Stomach (tissue), 9 donors: ENCODE results near the gene RPL28. TPM values are rescaled to one million over a fixed set of nuclear protein-coding genes. Genes with fewer than 3 reads are reported as not detected.

Experiments used
- DNase-seq, 2 donors: peaks; one replicate each; pipeline versions ENCODE4 v3.0.0 to v3.0.0-alpha.2; 2013 to 2019
- H3K27ac ChIP-seq, 5 donors: fragments of 200-600 bp in 4 of 5; sonication (generic) in 4 of 5; one replicate each; pipeline ENCODE4 v1.5.1; 2013 to 2019; ENCODE audit warnings: mild to moderate bottlenecking in 1 of 5, moderate library complexity in 1 of 5
- H3K27me3 ChIP-seq, 3 donors: fragments of 200-600 bp; sonication (generic); one replicate each; pipeline ENCODE4 v1.5.1; 2017 to 2019; ENCODE audit warnings: mixed run types in 1 of 3
- H3K36me3 ChIP-seq, 4 donors: fragments of 200-600 bp; sonication (generic); 1 replicate in 3 of 4; 2 replicates in 1 of 4; pipeline ENCODE4 v1.5.1; 2016 to 2019
- H3K4me1 ChIP-seq, 4 donors: fragments of 200-600 bp; sonication (generic); one replicate each; pipeline ENCODE4 v1.5.1; 2016 to 2019
- H3K4me3 ChIP-seq, 4 donors: fragments of 200-600 bp; sonication (generic) in 3 of 4; one replicate each; pipeline ENCODE4 v1.5.1; 2016 to 2019; ENCODE audit warnings: mild to moderate bottlenecking in 1 of 4
- H3K9me3 ChIP-seq, 4 donors: fragments of 200-600 bp; sonication (generic); one replicate each; pipeline ENCODE4 v1.5.1; 2016 to 2019
- CTCF ChIP-seq, 7 experiments: fragments of 450-650 bp in 4 of 7; fragments of 200-600 bp in 3 of 7; sonication (generic) in 3 of 7; IDR thresholded peaks; one replicate each; pipeline ENCODE4 v1.5.1; 2016 to 2019; ENCODE audit warnings: antibody characterized with exemption in 7 of 7, control low read depth in 2 of 7, mild to moderate bottlenecking in 1 of 7
- EP300 ChIP-seq: sonication (generic); formaldehyde crosslinking; IDR thresholded peaks from one replicate; pipeline ENCODE4 v1.6.1; 2017; ENCODE audit warnings: antibody characterized with exemption
- POLR2A ChIP-seq, 4 donors: fragments of 450-650 bp; IDR thresholded peaks; one replicate each; pipeline ENCODE4 v1.6.1; 2016; ENCODE audit warnings: antibody characterized with exemption in 4 of 4, control low read depth in 2 of 4, mild to moderate bottlenecking in 1 of 4, moderate library complexity in 1 of 4
- POLR2AphosphoS5 ChIP-seq, 3 donors: sonication (generic); formaldehyde crosslinking; IDR thresholded peaks; one replicate each; pipeline ENCODE4 v1.6.1; 2016; ENCODE audit warnings: antibody characterized with exemption in 3 of 3
- WGBS, 5 donors: extraction: QIAGEN DNeasy Blood & Tissue Kit in 3 of 5; methylation state at CpG; one replicate each; pipeline versions ENCODE4 v1.1.5 to v1.1.7; 2013 to 2018; 5-methylcytosine and 5-hydroxymethylcytosine counted together
- intact Hi-C: fragments of 100-400 bp; cut with DNase I; formaldehyde crosslinking; loops from one replicate; pipeline ENCODE4 v1.15.1; 2023; ENCODE audit warnings: low total_unique reads
- polyA plus RNA-seq, 3 donors: library from polyadenylated mRNA; stranded (reverse); fragments of 200-250 nt; gene quantifications; one replicate each; pipeline ENCODE4 v1.2.3, GENCODE V29; 2013
- total RNA-seq, 5 donors: library from RNA; depleted of rRNA; stranded (reverse); fragments of >200 nt; gene quantifications; one replicate each; pipeline versions ENCODE4 v1.1.0 to v1.2.3, GENCODE V29; 2014 to 2016
- donor health status: healthy with polysubstance abuse.
- donor health status: Bipolar disorder and iron deficiency.
- donor health status: healthy.

RPL28 gene
- total and polyA plus RNA-seq, 8 donors, result 47.5 to 2,388 (median 624) TPM

GRCh38 chr19:55368106-55368505 lies 17.6 kb upstream of the RPL28 start:
- Histone ChIP-seq H3K4me3 (no peak overlapping the region), H3K9me3 (no peaks in the 10 kb centered on the region), H3K27me3 (peaks cover 18 to 84% (median 56%) of the 10 kb centered on the region in 3 donors), H3K4me1 (peaks cover 16 to 20% (median 20%) of the 10 kb centered on the region in 4 donors), H3K36me3 (no peaks in the 10 kb centered on the region), H3K27ac (no peak overlapping the region)
- WGBS, 5 donors, result 74 to 87% (median 84%) methylated on average over 6 to 16 of the region's 16 CpGs
- no peak for TF ChIP-seq POLR2A (IDR thresholded peaks at IDR 0.05)
- TF ChIP-seq CTCF (IDR thresholded peaks at IDR 0.05), result no peak
- TF ChIP-seq EP300, result no peak
- TF ChIP-seq POLR2AphosphoS5 (IDR thresholded peaks at IDR 0.05), result no peak
- DNase-seq, result no peak
- intact Hi-C loops, result no loop called here

- TF ChIP-seq POLR2AphosphoS5 (IDR thresholded peaks at IDR 0.05), result no peak
- TF ChIP-seq EP300, result no peak
- TF ChIP-seq POLR2A (IDR thresholded peaks at IDR 0.05), result no peak
- TF ChIP-seq CTCF (IDR thresholded peaks at IDR 0.05), result no peak
- Histone ChIP-seq H3K9me3 (no peaks in the 10 kb centered on the region), H3K27me3 (peaks cover 19 to 91% (median 64%) of the 10 kb centered on the region in 3 donors), H3K4me3 (peak overlapping the region; percentile 23 to 42 (median 31)), H3K36me3 (no peaks in the 10 kb centered on the region), H3K27ac (peak overlapping the region in 2 of 5 donors; percentile 35 to 64), H3K4me1 (peaks cover 16 to 24% (median 22%) of the 10 kb centered on the region in 4 donors)
- 8 to 30% (median 10%) methylated on average over 17 to 54 of the region's 54 CpGs for WGBS, 5 donors
- intact Hi-C loops, result no loop called here
- peak in 1 of 2 donors; percentile 78 for DNase-seq
These were observed 16.8 kb upstream of the RPL28 start for GRCh38 chr19:55368701-55369563.

GRCh38 chr19:55369653-55370304 lies 16.0 kb upstream of the RPL28 start:
- no peak for TF ChIP-seq POLR2AphosphoS5 (IDR thresholded peaks at IDR 0.05)
- no peak for TF ChIP-seq CTCF (IDR thresholded peaks at IDR 0.05)
- TF ChIP-seq POLR2A (IDR thresholded peaks at IDR 0.05), result no peak
- TF ChIP-seq EP300, result no peak
- 1 to 2% (median 2%) methylated on average over 30 to 58 of the region's 59 CpGs for WGBS, 5 donors
- H3K27ac ChIP-seq, result peak overlapping the region in 3 of 5 donors; percentile 43 to 64 (median 55)
- peak overlapping the region; percentile 22 to 42 (median 37) for H3K4me3 ChIP-seq
- DNase-seq, result peak in 1 of 2 donors; percentile 63
- H3K4me1 ChIP-seq, result peaks cover 20 to 33% (median 26%) of the 10 kb centered on the region in 4 donors
- no peaks in the 10 kb centered on the region for H3K36me3 ChIP-seq
- peaks cover 26 to 98% (median 73%) of the 10 kb centered on the region in 3 donors for H3K27me3 ChIP-seq
- intact Hi-C loops, result no loop called here
- H3K9me3 ChIP-seq, result no peaks in the 10 kb centered on the region

DNA sequence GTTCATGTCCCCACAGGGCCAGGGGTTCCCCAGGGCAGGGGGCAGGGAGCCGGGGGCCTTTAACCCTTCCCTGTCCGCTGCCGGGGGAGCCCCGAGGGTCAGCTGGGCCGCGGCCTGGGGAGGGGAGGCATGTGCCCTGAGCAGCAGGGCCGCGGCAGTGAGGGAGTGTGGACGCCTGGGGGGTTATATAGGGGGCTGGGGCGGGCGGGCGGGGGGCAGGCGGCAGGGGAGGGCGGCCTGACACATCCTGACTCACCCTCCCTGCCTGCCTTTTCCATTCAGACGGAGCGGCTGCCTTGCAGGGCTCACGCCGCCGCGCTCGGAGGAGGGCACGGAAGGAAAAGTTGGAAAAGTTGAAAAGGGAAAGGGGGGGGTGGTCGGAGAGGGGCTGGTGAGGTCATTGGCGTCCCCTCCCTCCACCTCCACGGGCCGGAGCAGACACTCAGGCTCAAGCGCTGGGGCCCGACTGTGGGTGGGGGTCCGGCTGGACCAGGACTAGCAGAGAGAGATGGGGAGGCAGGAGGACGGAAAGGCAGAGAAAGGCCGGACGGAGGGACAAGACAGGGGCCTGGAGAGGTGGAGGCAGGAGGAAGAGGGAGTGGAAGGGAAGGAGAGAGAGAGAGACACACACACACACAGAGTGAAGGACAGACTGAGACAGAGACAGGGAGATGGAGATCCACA lies 15.3 kb upstream of the RPL28 start, which contains the start of gene IL11:
IL11 (minus strand) TSS at position 159 of the 684 bp plus-strand sequence; CDS start at position 6, 153 bp downstream.
- H3K27me3 ChIP-seq, result peaks cover 26 to 98% (median 80%) of the 10 kb centered on the region in 3 donors
- no peak for DNase-seq
- H3K4me3 ChIP-seq, result peak within 1 kb of the TSS; percentile 23 to 42 (median 37)

More for the DNA sequence above, 15.3 kb upstream of the RPL28 start, which contains the start of gene IL11:
- intact Hi-C loops, result no loop called here
- Histone ChIP-seq H3K4me1 (peaks cover 20 to 33% (median 26%) of the 10 kb centered on the region in 4 donors), H3K36me3 (no peaks in the 10 kb centered on the region), H3K27ac (peak within 1 kb of the TSS in 3 of 5 donors; percentile 43 to 64 (median 55)), H3K9me3 (no peaks in the 10 kb centered on the region)
- TF ChIP-seq EP300 (no peak), POLR2A (IDR thresholded peaks at IDR 0.05) (no peak), CTCF (IDR thresholded peaks at IDR 0.05) (no peak), POLR2AphosphoS5 (IDR thresholded peaks at IDR 0.05) (no peak)
- WGBS, 5 donors, result 3 to 8% (median 7%) methylated on average over 27 to 32 of the region's 32 CpGs
